Retinal pigment epithelial cell (primary cell): Measurements from ENCODE around the gene GBP1.

Source experiments
- DNase-seq: peaks from one replicate; pipeline ENCODE4 v3.0.0-alpha.2; 2010; ENCODE audit warnings: low read depth
- H3K4me3 ChIP-seq: 2 replicates; pipeline ENCODE4 v1.5.1; 2011; ENCODE audit warnings: mild to moderate bottlenecking, low read length, control low read depth, moderate library complexity
- CTCF ChIP-seq: conservative IDR thresholded peaks from 2 replicates; pipeline ENCODE4 v1.5.1; 2011; ENCODE audit warnings: low read depth, low read length, control low read depth, inconsistent platforms

GBP1 gene

GRCh38 chr1:89100412-89100811 is 35.4 kb upstream of the GBP1 start:
- DNase-seq = no peak
- no peak overlapping the region for H3K4me3 ChIP-seq
- no peak for TF ChIP-seq CTCF

DNA sequence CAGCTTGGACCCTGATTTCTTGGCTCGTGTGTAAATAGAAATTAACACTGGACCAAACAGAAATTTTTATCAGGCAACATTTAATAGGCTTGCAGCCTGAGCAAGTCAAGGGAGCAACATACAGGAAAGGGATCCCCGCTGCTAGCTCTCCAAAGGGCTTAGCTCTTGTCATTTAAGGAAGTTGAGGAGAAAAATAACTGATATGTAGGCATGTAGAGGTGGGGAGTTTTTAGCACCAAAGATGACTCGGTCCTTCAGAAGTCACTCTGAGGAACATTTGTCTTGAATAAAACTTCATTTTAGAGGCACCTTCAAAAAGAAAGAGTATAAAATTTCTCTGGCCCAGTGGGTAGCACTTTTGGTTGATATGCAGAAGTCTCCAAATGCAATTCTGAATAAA is 33.8 kb upstream of the GBP1 start:
- TF ChIP-seq CTCF = no peak
- DNase-seq = no peak
- H3K4me3 ChIP-seq = no peak overlapping the region

GRCh38 chr1:89095737-89096136 is 30.7 kb upstream of the GBP1 start:
- H3K4me3 ChIP-seq = no peak overlapping the region
- DNase-seq = no peak
- TF ChIP-seq CTCF = no peak

DNA sequence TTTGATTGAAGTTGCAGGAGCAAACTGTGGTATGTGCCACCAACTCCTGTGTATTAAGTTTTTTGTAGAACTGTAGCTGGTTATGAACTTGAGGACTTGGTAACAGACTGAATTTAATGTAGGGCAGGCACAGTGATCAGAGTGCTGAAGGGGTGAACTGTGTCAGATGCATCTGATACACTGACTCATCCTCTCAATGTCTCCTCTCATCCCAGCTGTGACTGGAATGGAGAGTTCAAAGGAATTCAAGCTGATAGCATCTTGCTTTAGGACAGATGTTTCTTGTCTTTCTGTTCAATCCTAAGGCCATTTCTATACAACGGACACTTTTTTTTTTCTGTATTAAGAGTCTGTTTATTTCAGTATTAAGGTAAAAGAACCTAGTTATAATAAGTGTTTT is 25.0 kb upstream of the GBP1 start:
- H3K4me3 ChIP-seq = no peak overlapping the region
- TF ChIP-seq CTCF = no peak
- DNase-seq = no peak

- no peak for TF ChIP-seq CTCF
- DNase-seq = no peak
- no peak overlapping the region for H3K4me3 ChIP-seq
Observed at GRCh38 chr1:89088572-89088971, 23.6 kb upstream of the GBP1 start.

GRCh38 chr1:89087241-89087640 is 22.2 kb upstream of the GBP1 start:
- no peak for TF ChIP-seq CTCF
- no peak for DNase-seq
- H3K4me3 ChIP-seq = no peak overlapping the region

GRCh38 chr1:89085781-89086180 is 20.8 kb upstream of the GBP1 start:
- DNase-seq = no peak
- no peak overlapping the region for H3K4me3 ChIP-seq
- TF ChIP-seq CTCF = peak; percentile 47
